Measurements from ENCODE around the gene ADORA1. TPM values are rescaled to one million over a fixed set of nuclear protein-coding genes. Genes with fewer than 3 reads are reported as not detected.

ADORA1 gene
- total RNA-seq, 1 experiment from 2014 or later = 5.6 TPM

DNA sequence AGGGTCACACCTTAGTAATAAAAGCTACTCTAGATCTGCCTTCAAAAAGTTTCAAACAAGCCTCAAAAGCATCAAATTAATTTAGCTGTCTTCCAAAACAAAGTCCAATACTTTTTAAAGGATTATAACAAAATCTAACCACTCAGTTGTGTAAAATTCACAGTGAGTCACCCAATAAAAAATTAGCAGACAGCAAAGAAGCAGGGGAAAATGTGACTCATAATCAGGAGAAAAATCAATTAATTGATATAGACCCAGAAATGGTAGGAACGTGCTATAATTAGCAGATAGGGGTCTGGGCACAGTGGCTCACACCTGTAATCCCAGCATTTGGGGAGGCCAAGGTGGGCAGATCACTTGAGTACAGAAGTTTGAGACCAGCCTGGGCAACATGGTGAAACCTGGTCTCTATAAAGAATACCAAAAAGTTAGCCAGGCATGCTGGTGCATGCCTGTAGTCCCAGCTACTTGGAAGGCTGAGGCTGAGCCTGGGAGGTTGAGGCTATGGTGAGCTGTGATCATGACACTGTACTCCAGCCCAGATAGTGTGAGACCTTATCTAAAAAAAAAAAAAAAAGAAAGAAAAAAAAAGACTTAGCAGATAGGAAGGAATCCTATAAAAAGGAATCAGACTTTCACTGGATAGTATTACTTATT lies 33.6 kb upstream of the ADORA1 start:
- DNase-seq (ENCODE audit: low read depth) = peak; percentile 27

DNA sequence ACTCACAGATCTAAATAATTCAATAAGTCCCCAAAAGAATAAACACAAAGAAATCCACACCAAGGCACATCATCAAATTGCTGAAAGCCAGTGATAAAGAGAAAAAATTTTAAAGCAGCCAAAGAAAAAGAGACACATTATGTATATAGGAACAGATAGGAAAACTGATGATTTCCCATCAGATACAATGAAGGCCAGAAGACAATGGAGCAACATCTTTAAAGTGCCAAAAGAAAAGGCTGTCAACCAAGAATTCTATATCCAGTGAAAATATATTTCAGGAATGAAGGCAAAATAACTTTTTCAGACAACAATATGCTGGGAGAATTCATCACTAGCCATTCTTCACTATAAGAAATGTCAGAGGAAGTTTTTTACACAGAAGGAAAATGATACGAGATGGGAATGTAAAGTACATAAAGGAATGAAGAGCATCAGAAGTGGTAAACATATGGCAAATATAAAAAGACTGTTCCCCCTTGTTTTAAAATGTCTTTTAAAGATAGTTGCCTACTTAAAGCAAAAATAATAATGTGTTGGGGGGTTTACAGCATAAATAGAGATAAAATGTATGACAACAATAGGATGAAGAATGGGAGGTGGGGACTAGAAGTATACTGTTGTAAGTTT lies 32.4 kb upstream of the ADORA1 start:
- DNase-seq (ENCODE audit: low read depth) = no peak

DNA sequence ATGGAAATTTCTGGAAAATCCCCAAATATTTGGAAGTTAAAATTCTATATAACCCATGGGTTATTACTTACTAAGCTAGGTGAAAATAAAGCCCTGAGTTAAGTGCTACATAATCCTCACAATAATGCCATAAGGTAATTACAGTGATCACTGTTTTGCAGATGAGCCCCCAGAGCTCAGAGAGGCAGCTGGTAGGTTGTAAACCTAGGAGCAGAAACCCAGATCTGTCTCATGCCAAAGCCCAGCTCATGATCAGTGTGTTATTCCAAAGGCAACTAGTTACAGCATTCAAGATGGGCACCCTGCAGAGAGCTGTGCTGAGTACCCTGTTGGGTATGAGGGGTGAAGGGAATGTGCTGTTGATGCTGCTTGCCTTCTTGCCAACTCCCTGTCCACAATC lies 31.0 kb upstream of the ADORA1 start:
- no peak for DNase-seq (ENCODE audit: low read depth)

DNA sequence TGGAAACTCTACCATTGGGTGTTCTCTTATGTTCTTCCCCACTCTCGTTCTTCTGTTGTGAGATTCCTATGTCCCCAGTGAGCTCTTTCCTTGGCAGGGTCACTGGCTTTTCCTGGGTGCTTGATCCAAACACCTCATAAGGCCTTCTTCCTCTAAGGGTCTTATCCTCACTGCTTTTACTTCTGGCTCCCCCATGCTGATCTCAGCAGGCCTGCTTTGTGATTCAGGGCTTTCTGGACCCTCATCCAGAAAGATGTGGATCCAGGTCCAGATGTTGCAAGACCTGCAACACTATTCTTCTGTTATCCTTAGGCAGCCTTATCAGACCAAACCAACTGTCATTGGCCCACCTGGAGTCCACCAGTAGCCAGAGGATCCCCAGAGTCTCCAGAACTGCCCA lies 30.5 kb upstream of the ADORA1 start:
- no peak for DNase-seq (ENCODE audit: low read depth)

DNA sequence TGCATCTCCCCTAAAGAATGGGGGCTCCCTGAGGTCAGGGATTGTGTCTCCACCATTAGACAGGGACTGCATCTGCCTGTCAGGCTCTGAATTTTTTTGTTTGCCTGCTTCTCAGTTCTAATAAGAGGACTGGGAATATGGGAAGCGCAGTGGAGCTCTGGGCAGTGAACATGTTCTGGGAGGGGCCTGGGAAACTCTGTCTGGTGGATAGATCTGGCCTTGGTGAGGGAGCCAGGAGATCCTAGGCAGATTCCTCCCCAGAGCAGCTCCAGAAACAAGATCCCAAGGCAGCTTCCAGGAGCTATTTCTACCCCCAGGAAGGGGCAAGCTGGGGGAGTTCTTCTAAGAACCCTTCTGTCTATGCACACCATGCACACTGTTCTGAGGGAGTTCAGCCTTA lies 29.1 kb upstream of the ADORA1 start:
- no peak for DNase-seq (ENCODE audit: low read depth)

DNA sequence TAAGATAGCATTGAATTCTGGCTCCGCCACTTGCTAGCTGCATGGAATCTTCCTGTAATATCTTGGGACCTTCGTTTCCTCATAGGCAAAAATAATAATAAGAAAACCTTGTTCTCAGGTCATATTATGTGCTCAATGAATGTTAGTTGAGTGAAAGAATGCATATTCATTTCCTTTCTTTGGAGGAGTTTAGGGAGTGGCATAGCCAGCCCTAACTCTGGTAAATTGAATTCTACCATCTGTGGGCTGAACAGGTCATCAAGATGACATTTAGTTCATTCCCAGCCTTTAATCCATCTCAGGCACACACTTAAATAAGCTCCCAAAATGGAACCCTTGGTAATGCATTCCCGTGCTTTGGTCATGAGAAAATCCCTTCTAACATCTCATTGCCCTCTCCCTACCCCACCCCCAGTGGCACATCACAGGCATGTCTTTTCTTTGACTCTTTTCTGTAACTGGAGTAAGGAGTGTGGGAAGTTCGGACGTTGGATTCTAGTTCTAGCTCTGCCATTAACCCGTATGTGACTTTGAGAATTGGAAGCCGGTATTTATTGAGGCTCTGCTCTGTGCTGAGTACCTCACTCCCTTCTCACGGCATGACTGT lies 28.5 kb upstream of the ADORA1 start:
- DNase-seq (ENCODE audit: low read depth) = no peak

DNA sequence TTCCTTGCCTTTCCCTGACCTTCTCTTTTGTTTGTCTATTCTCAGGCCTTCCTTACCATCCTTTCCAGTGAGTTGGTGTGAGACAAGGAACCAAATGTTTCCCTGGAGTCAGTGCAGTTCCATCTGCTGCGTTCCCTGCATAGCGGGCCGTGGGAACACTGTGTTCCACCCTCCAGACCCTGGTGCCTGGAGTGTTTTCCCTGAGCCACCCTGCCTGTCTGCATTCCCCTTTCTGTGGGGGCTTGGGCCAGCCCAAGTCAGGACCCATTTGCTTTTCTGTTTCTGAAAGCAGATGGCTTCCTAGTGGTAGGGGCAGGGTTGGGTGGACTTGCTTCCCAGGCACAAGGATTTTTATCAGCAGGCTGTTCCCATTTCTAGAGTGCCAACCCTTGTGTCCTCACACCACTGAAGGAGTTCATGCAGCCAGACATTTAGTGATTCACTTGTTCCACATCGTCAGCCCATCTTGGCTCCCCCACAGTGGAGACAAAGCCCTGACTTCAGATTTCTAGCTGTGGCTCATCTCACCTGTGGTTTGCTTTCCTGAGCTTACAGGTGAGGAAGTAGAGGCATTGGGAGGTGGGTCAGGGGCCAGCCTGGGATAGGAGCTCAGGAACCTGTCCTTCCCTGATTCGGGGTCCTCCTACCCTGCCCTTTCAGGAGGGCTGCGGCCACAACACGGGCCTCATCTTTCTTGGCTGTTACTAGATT lies 27.6 kb upstream of the ADORA1 start:
- no peak for DNase-seq (ENCODE audit: low read depth)

DNA sequence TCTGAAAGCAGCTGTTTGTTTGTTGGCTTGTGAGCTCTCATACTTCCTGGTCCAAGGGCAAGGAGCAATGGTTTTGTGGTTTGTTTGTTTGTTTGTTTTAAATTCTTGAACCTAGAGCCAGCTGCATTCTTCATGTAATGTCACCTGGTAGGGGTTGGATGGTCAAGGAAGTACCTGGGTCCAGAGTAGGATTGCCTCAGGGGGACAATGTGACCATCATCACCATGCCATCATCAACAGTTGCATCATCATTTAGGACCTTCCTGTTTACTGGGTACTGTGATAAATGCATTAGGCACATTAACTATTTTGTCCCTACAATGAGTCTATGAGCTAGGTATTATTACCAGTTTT lies 27.0 kb upstream of the ADORA1 start:
- DNase-seq (ENCODE audit: low read depth) = peak; percentile 23

DNA sequence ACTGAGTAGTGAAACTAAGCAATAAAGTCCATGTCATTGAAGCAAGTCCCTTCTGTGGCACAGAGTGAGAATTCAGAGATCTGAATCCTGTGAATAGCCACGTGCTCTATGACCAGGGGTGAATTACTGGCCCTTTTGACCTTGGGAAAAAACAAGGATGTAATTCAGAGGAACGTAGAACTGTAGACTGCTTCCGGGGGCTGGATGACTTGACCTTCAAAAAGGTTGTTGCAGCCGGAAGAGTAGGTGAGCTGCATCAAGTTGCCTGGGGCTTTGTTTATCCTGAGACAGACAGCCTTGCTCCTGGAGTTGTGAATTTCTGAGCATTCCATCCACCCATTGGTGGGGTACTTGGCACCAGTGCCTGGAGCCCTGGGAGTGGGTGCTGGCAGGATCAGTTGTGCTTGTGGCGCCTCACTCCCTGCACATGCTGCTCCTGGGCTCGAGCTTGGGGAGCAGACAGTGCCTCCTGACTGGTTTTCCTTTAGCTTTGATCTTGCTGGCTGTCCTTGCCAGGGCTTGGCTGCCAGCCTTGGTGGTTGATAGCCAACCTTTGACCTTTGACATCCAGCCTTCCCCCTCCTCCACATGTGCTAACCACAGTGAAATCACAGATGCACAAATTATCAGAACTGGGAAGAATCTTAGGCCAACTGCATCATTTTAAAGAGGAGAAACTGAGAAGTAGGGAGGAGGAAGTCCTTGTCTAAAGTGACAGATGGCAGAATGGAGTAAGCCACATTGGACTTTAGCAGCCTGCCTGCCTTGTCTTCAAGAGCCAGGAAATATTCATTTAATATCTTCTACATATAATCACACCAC lies 25.5 kb upstream of the ADORA1 start:
- DNase-seq (ENCODE audit: low read depth) = no peak

DNA sequence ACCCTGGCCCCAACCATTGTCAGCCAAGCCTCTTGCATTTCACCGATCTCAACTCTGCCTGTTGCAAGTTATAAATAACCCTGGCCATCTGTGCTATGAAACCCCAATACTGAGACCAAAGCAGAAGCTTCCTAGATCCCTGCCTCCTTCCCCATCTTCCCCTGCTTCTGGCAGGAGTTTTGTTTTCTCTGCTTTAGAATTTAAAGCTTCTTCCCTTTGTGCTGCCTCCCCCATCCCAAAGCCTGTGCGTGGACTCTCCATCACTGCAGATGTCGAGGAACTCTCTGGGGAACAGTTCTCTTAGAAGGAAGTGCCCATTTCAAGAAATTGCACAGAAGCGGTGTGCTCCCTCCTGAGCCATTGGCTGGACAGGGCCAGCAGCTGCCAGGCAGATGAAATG lies 24.3 kb upstream of the ADORA1 start:
- no peak for DNase-seq (ENCODE audit: low read depth)

DNA sequence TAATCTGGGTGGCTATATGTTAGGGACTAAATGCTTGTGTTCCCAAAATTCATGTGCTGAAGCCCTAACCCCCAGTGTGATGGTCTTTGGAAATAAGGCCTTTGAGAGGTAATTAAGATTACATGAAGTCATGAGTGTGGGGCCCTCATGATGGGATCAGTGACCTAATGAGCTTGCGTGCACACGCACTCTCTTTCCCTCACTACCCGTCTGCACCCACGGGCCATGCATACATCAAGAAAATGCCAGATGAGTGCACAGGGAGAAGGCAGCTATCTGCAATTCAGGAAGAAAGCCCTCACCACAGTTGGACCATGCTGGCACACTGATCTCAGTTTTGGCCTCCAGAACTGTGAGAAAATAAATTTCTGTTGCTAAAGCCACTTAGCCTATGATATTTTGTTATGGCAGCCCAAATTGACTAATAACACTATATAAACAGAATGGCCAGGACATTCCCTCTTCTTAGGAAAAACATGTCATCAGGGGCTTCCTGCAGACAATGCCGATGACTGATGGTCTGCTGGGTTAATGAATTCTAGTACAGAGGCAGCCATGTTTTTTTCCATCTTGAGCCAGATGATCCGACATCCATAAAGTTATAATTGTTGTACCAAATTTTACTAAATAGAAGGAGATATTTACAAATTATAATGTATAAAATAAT lies 23.6 kb upstream of the ADORA1 start:
- no peak for DNase-seq (ENCODE audit: low read depth)

DNA sequence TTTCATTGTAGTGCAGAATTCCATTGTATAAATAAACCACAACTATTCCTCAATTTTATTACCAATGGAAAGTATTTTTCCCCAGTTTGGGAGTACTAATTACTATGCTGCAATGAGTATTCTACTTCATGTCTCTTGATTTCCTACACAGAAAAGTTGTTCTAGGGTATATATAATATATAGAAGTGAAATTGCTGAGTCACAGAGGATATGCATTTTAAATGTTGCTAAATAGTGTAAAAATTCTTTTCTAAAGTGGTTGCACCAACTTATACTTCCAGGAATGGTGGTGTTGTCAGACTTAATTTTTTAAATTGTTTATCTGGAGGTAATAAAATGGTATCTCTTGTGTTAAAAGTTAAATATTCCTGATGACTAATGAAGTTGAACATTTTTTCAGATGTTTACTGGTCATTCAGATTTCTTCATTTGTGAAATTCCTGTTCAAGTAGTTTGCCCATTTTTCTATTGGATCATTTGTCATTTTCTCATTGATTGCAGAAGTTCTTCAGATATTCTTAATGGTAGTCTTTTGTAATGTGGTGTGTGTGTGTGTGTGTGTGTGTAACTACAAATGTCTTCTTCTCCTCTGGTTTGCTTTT lies 22.6 kb upstream of the ADORA1 start:
- no peak for DNase-seq (ENCODE audit: low read depth)

DNA sequence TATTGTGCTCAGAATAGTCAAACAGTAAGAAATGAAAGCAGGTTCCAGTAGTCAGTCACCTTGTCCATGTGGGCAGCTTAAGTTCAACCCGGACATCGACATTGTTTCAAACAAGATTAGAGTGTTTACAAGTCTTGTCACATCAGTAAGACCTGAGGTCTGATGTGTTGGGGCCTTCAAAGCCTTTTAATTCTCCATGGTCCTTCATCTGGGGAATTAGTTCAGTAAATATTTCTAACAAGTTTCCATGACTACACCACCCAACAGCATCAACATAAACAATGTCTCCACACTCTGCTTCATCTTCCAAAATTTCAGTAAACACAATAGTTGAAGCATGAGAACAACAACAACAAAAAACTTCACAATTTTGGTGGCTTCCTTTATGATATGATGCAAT lies 15.1 kb upstream of the ADORA1 start:
- peak; percentile 32 for DNase-seq (ENCODE audit: low read depth)

DNA sequence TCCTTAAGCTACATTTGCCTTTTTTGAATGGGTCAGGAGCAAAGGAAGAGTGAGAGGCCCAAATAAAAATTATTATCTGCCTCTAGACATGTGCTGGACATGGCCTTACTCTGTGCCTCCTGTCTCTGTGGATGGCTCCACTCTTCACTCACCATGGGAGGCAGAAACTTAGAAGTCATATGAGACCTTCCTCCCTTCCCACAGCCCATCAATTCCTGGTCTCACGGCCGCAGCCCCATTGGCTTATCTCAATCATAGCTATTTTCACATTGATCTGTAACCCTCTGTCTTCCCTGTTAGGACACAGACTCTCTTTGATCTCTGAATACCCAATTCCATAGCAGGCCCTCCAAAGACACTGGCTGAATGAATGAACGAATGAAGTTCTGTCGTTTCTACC lies 14.2 kb upstream of the ADORA1 start:
- no peak for DNase-seq (ENCODE audit: low read depth)

DNA sequence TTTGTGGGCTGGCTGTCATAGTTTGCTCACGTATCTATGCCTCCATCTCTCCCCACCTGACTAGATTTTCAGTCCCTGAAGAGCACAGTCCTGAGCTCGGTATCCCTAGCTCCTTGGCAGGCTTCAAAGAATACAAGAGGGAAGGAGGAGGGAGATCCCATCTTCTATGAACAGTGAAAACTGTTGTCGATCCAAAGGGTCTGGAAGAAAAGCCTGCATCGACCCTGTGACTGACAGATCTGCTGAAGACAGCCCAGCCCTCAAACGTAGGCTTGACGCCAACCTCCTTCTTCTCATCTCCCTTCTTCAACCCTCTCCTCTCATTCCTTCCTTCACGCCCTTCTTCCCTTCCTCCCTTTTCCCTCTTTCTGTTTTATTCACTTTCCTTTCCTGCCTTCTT lies 13.3 kb upstream of the ADORA1 start:
- DNase-seq (ENCODE audit: low read depth) = no peak

DNA sequence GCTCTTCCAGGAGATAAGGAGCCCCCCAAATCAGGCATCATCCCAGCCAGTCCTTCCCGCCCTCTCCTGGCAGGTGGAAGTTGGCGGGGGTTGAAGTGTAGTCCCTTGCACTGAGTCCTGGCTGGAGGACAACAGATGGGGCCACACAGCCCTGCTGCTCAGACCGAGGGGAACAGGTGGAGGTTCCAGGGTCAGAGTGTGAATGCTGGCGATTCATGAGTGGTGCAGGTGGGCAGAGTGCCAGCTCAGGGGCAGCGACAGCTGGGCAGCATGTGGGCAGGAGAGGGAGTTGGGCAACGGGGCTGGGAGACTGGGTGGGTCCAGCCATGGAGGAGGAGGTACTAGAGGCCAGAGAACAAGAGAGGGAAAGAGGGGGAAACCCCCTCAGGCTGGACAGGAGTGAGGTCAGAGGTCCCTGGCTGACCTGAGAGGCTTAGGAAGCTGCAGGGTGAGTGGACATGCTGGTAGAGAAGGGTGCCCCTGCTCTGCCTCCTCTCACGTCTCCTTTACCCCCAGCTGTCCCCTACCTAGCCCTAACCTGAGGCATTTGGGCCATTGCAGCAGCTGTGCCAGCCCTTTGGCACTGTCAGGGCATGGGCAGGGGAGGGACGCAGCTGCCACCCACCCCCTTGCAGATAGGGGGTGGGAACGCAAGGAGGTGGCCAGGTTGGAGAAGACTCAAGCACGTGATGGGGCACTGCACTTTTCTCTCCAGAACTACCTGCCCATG lies 11.3 kb upstream of the ADORA1 start:
- no peak for DNase-seq (ENCODE audit: low read depth)

DNA sequence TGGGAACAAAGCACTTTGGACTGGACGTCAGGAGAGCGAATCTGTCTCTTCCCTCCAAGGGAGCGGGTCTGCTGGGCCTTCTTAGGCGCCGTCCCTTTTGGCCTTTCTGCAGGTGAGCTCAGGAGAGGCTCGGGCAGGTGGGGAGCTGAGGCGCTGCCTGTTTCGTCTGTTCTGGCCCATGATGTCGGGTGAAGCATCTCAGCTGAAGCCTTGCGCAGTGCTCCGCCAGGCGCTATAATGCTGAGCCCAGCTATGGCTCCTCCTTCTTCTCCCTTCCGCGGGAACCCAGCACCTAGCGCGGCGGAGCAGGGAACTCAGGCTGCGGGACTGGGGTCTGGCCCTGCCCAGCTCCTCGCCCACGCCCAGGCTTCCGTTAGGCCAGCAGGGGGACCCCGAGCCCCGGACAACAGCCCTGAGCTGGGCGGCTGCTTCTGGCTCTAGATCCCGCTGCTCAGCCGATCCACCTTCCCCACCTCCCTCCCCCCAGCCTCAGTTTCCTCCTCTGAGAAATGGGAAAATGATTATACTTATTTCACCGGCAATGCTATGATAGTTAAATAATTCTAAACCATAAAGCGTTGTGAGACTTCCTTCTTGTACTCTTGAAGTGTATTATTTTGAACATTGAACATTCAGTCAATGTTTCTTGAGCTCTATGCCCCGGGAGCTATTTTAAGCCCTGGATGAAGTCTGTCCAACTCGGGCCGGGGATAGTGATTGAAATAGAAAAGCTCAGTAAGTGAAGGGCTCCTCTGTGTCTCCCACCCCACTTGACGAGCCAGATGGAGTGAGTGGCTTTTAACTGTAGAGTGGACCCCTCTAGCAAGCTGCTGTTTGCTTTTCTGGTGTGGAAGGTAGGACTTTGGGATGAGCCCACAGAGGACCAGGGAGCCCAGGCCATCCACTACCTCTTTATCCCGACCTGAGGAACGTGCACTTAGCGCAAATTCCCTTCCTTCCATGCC lies 9.6 kb upstream of the ADORA1 start:
- peak; percentile 63 for DNase-seq (ENCODE audit: low read depth)

DNA sequence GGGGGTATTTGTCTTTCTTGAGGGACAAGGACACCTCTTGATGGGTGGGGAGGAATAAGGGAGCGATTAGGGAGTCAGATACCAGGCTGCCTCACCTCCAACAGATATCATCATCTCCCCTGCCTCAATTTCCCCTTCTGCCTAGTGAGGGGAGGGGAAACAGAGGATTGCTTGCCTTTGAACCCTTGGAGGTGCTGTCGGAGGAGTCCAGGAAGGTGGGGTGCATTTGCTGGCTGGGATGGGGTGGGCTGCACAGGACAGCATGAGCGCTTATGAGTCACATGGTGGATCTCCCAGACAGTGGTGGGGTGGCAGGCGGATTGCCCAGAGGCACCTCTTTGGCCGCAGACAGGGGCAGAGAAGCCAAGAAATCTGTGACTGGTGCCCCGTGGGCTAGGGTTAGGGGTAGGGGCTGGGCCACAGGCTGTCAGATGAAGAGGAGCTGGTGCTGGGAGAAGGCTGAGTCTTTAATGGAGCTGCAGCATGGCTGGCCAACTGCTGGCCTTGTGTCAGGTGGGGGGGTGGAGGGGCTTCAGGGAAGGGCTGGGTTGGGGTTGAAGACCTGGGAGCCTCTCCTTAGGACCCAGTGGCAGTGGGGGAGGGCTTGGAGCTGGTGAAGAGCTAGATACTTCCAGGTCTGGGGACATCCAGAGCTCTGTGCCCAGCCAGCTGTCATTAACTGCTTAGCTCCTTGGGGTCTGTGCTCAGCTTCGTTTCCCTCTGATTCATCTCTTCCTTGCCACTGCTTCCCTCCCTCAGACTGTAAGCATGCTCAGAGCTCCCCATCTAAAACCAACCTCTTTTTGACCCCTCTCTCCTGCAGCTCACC lies 7.0 kb upstream of the ADORA1 start:
- DNase-seq (ENCODE audit: low read depth) = no peak
